Liver (tissue), 9 donors: Measurements from ENCODE around the gene IGSF22. TPM values are rescaled to one million over a fixed set of nuclear protein-coding genes. Genes with fewer than 3 reads are reported as not detected.
"Not testable (repeated sequence)": the region's sequence is repeated elsewhere in the genome, so short reads cannot be mapped to it uniquely, and the experiment has no call there.

ENCODE experiments used
- DNase-seq: peaks from one replicate; pipeline ENCODE4 v3.0.0-alpha.2; 2017; ENCODE audit warnings: low spot score
- H3K27ac ChIP-seq, 2 donors: one replicate each; pipeline ENCODE4 v1.7.0; 2013; ENCODE audit warnings: inconsistent platforms in 2 of 2, low read length in 2 of 2, control low read depth in 1 of 2, low read depth in 1 of 2, mild to moderate bottlenecking in 1 of 2
- H3K27me3 ChIP-seq, 4 donors: one replicate each; pipeline versions ENCODE4 v1.6.1 to v1.7.0; 2013; ENCODE audit warnings: low read length in 3 of 4, inconsistent platforms in 1 of 4, mild to moderate bottlenecking in 1 of 4, moderate library complexity in 1 of 4; ENCODE audit not compliant: control insufficient read depth in 4 of 4, insufficient read depth in 4 of 4
- H3K36me3 ChIP-seq, 4 donors: one replicate each; pipeline versions ENCODE4 v1.6.1 to v1.7.0; 2013; ENCODE audit warnings: low read length in 3 of 4, mild to moderate bottlenecking in 3 of 4, low read depth in 1 of 4, moderate library complexity in 1 of 4; ENCODE audit not compliant: control insufficient read depth in 4 of 4, insufficient read depth in 3 of 4
- H3K4me1 ChIP-seq, 4 donors: one replicate each; pipeline versions ENCODE4 v1.6.1 to v1.7.0; 2013; ENCODE audit warnings: low read length in 3 of 4, mild to moderate bottlenecking in 3 of 4, moderate library complexity in 1 of 4; ENCODE audit not compliant: control insufficient read depth in 4 of 4, insufficient read depth in 4 of 4
- H3K4me3 ChIP-seq, 3 donors: one replicate each; pipeline versions ENCODE4 v1.6.1 to v1.7.0; 2013; ENCODE audit warnings: low read length in 3 of 3, control low read depth in 1 of 3, low read depth in 1 of 3, mild to moderate bottlenecking in 1 of 3
- H3K9ac ChIP-seq, 2 donors: one replicate each; pipeline ENCODE4 v1.7.0; 2013; ENCODE audit warnings: low read length in 2 of 2, mild to moderate bottlenecking in 2 of 2, moderate library complexity in 2 of 2, control low read depth in 1 of 2, low read depth in 1 of 2
- H3K9me3 ChIP-seq, 4 donors: one replicate each; pipeline versions ENCODE4 v1.6.1 to v1.7.0; 2013; ENCODE audit warnings: low read length in 3 of 4; ENCODE audit not compliant: control insufficient read depth in 4 of 4
- ATF3 ChIP-seq: IDR thresholded peaks from 2 replicates; pipeline ENCODE4 v1.6.1; 2016; ENCODE audit warnings: antibody characterized with exemption
- EGR1 ChIP-seq, 2 donors: IDR thresholded peaks; 2 replicates each; pipeline ENCODE4 v1.6.1; 2016 to 2018; ENCODE audit warnings: antibody characterized with exemption in 2 of 2, low read depth in 2 of 2
- FOXA1 ChIP-seq: IDR thresholded peaks from 2 replicates; pipeline ENCODE4 v1.6.1; 2016; ENCODE audit warnings: antibody characterized with exemption
- FOXA2 ChIP-seq: IDR thresholded peaks from 2 replicates; pipeline ENCODE4 v1.6.1; 2016; ENCODE audit warnings: antibody characterized with exemption
- GABPA ChIP-seq, 2 donors: IDR thresholded peaks in 1 of 2; conservative IDR thresholded peaks in 1 of 2; 2 replicates each; pipeline ENCODE4 v1.6.1; 2016; ENCODE audit warnings: antibody characterized with exemption in 2 of 2, mild to moderate bottlenecking in 1 of 2, moderate library complexity in 1 of 2
- HNF4A ChIP-seq, 2 donors: conservative IDR thresholded peaks; 2 replicates each; pipeline ENCODE4 v1.6.1; 2016; ENCODE audit warnings: antibody characterized with exemption in 2 of 2, mild to moderate bottlenecking in 2 of 2
- HNF4G ChIP-seq: IDR thresholded peaks from 2 replicates; pipeline ENCODE4 v1.6.1; 2016; ENCODE audit warnings: antibody characterized with exemption
- JUND ChIP-seq, 2 donors: IDR thresholded peaks; 2 replicates each; pipeline ENCODE4 v1.6.1; 2016; ENCODE audit warnings: antibody characterized with exemption in 2 of 2
- NR2F2 ChIP-seq: IDR thresholded peaks from 2 replicates; pipeline ENCODE4 v1.6.1; 2016; ENCODE audit warnings: antibody characterized with exemption
- RAD21 ChIP-seq, 2 donors: IDR thresholded peaks; 2 replicates each; pipeline ENCODE4 v1.6.1; 2016; ENCODE audit warnings: antibody characterized with exemption in 2 of 2, mild to moderate bottlenecking in 2 of 2
- REST ChIP-seq: IDR thresholded peaks from 2 replicates; pipeline ENCODE4 v1.6.1; 2016; ENCODE audit warnings: antibody characterized with exemption, mild to moderate bottlenecking
- RXRA ChIP-seq, 2 donors: IDR thresholded peaks; 2 replicates each; pipeline ENCODE4 v1.6.1; 2017 to 2018; ENCODE audit warnings: antibody characterized with exemption in 2 of 2, mild to moderate bottlenecking in 1 of 2
- SP1 ChIP-seq: IDR thresholded peaks from 2 replicates; pipeline ENCODE4 v1.6.1; 2018; ENCODE audit warnings: antibody characterized with exemption, mild to moderate bottlenecking
- TAF1 ChIP-seq: conservative IDR thresholded peaks from 2 replicates; pipeline ENCODE4 v1.6.1; 2016; ENCODE audit warnings: antibody characterized with exemption, mild to moderate bottlenecking
- YY1 ChIP-seq: IDR thresholded peaks from 2 replicates; pipeline ENCODE4 v1.6.1; 2016; ENCODE audit warnings: antibody characterized with exemption, mild to moderate bottlenecking
- ZBTB33 ChIP-seq: IDR thresholded peaks from 2 replicates; pipeline ENCODE4 v1.6.1; 2016; ENCODE audit warnings: antibody characterized with exemption
- WGBS: extraction: QIAGEN DNeasy Blood & Tissue Kit; methylation state at CpG from one replicate; pipeline ENCODE4 v1.1.7; 2013; 5-methylcytosine and 5-hydroxymethylcytosine counted together
- polyA plus RNA-seq, 2 donors: library from polyadenylated mRNA; stranded (reverse) in 1 of 2; unstranded in 1 of 2; fragments of 200-250 nt in 1 of 2; fragments of >200 nt in 1 of 2; fragmentation: Nextera tagmentation in 1 of 2; extraction: Ambion mirVana in 1 of 2; gene quantifications; one replicate each; pipeline versions ENCODE4 v1.2.1 to v1.2.3, GENCODE V29; 2013 to 2015
- total RNA-seq, 2 donors: library from RNA; depleted of rRNA; stranded (reverse); fragments of >200 nt; gene quantifications; one replicate each; pipeline ENCODE4 v1.2.3, GENCODE V29; 2014
- TF ChIP-seq, protein P1 (sequence below): IDR thresholded peaks from 2 replicates; pipeline ENCODE4 v1.6.1; 2016; ENCODE audit warnings: antibody characterized with exemption
- TF ChIP-seq, protein P2 (sequence below): fragments of 150-350 bp; IDR thresholded peaks from 2 replicates; pipeline ENCODE4 v1.5.1; 2017; ENCODE audit warnings: improper control_type of control experiment, low read depth, low read length; ENCODE audit not compliant: missing input control
- donor health status: healthy.
- donor health status: healthy.
- donor health status: healthy.
- donor health status: healthy.
- donor health status: healthy.

The IGSF22 gene
- total and polyA plus RNA-seq, 4 donors: 0.12 to 0.26 TPM; not detected in 2

DNA sequence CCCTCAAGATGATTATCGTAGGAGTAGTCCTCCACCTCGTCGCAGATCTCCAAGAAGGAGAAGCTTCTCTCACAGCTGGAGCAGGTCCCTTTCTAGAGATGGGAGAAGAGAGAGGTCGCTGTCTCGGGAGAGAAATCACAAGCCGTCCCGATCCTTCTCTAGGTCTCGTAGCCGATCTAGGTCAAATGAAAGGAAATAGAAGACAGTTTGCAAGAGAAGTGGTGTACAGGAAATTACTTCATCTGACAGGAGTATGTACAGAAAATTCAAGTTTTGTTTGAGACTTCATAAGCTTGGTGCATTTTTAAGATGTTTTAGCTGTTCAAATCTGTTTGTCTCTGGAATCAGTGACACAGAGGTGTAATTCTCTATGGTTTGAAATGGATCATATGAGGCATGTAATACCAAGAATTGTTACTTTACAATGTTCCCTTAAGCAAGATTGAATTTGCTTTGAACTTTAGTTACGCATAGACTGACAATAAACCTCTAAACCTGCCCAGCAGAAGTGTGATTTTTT lies 60.6 kb downstream of the IGSF22 start:
- not testable (repeated sequence) for DNase-seq, H3K9me3 ChIP-seq, H3K9ac ChIP-seq, H3K4me3 ChIP-seq, H3K27ac ChIP-seq, H3K4me1 ChIP-seq, H3K27me3 ChIP-seq, H3K36me3 ChIP-seq
- 85% methylated on average over 10 of the region's 10 CpGs for WGBS

DNA sequence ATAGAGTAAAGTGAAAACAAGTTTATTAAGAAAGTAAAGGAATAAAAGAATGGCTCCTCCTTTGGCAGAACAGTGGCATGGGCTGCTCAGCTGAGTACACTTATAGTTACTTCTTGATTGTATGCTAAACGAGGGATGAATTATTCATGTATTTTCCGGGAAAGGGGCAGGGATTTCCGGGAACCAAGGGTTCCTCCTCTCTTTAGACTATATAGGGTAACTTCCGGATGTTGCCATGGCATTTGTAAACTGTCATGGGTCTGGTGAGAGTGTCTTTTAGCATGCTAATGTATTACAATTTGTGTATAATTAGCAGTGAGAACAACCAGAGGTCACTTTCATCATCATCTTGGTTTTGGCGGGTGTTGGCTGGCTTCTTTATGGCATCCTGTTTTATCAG lies 68.3 kb downstream of the IGSF22 start:
- no peaks in the 10 kb centered on the region for H3K36me3 ChIP-seq
- H3K27ac ChIP-seq: no peak overlapping the region
- TF ChIP-seq NR2F2: no peak
- TF ChIP-seq, protein P1, sequence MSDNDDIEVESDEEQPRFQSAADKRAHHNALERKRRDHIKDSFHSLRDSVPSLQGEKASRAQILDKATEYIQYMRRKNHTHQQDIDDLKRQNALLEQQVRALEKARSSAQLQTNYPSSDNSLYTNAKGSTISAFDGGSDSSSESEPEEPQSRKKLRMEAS: no peak
- TF ChIP-seq JUND (IDR thresholded peaks at IDR 0.05): no peak
- no peak for TF ChIP-seq YY1
- TF ChIP-seq RAD21 (IDR thresholded peaks at IDR 0.05): no peak
- no peak for TF ChIP-seq SP1
- no peak for TF ChIP-seq HNF4A (conservative IDR thresholded peaks at IDR 0.05)
- no peak for TF ChIP-seq RXRA (IDR thresholded peaks at IDR 0.05)
- no peak for TF ChIP-seq HNF4G
- TF ChIP-seq ZBTB33: no peak
- TF ChIP-seq TAF1: no peak
- TF ChIP-seq ATF3: no peak
- no peak for TF ChIP-seq FOXA2
- TF ChIP-seq FOXA1: no peak
- no peak for TF ChIP-seq EGR1 (IDR thresholded peaks at IDR 0.05; ENCODE audit: low read depth in 2 of 2)
- no peak for TF ChIP-seq GABPA (IDR thresholded peaks at IDR 0.05 in 1 of 2, conservative IDR thresholded peaks at IDR 0.05 in 1 of 2)
- TF ChIP-seq REST: no peak
- TF ChIP-seq, protein P2, sequence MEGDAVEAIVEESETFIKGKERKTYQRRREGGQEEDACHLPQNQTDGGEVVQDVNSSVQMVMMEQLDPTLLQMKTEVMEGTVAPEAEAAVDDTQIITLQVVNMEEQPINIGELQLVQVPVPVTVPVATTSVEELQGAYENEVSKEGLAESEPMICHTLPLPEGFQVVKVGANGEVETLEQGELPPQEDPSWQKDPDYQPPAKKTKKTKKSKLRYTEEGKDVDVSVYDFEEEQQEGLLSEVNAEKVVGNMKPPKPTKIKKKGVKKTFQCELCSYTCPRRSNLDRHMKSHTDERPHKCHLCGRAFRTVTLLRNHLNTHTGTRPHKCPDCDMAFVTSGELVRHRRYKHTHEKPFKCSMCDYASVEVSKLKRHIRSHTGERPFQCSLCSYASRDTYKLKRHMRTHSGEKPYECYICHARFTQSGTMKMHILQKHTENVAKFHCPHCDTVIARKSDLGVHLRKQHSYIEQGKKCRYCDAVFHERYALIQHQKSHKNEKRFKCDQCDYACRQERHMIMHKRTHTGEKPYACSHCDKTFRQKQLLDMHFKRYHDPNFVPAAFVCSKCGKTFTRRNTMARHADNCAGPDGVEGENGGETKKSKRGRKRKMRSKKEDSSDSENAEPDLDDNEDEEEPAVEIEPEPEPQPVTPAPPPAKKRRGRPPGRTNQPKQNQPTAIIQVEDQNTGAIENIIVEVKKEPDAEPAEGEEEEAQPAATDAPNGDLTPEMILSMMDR: no peak
- no peaks in the 10 kb centered on the region for H3K27me3 ChIP-seq
- H3K9ac ChIP-seq: no peak overlapping the region
- WGBS: 84% methylated on average over 5 of the region's 5 CpGs
- DNase-seq: no peak
- H3K4me3 ChIP-seq: no peak overlapping the region
- no peaks in the 10 kb centered on the region for H3K9me3 ChIP-seq
- no peaks in the 10 kb centered on the region for H3K4me1 ChIP-seq

Other genes with a start within 250 kb of the IGSF22 start
- gene TSG101, start 199.2 kb downstream of the IGSF22 start, total RNA-seq: 10 to 100 TPM; 41.1 to 53.1 TPM
- 10 to 100 TPM; 29.7 to 34.6 TPM for gene TSG101, start 199.2 kb downstream of the IGSF22 start, polyA plus RNA-seq
- gene UEVLD, start 137.5 kb downstream of the IGSF22 start, total RNA-seq: 10 to 100 TPM in 1 of 2 donors, 1 to 10 TPM in 1; 7.7 to 15.5 TPM
- 1 to 10 TPM; 5.7 TPM for gene UEVLD, start 137.5 kb downstream of the IGSF22 start, polyA plus RNA-seq
- under 1 TPM in 1 of 2 donors, not detected in 1; 0.08 TPM for gene MISFA, start 126.4 kb downstream of the IGSF22 start, total RNA-seq
- gene MISFA, start 126.4 kb downstream of the IGSF22 start, polyA plus RNA-seq: under 1 TPM; 0.05 to 0.82 TPM
- gene SPTY2D1, start 91.8 kb downstream of the IGSF22 start, total RNA-seq: 10 to 100 TPM in 1 of 2 donors, 1 to 10 TPM in 1; 9.9 to 11.8 TPM
- gene SPTY2D1, start 91.8 kb downstream of the IGSF22 start, polyA plus RNA-seq: 1 to 10 TPM; 3.0 to 4.7 TPM
- gene TMEM86A, start 27.4 kb downstream of the IGSF22 start, total RNA-seq: 1 to 10 TPM; 2.0 to 2.7 TPM
- gene TMEM86A, start 27.4 kb downstream of the IGSF22 start, polyA plus RNA-seq: 1 to 10 TPM; 1.8 to 2.1 TPM
- not detected for gene PTPN5, start 65.6 kb upstream of the IGSF22 start, total RNA-seq
- gene PTPN5, start 65.6 kb upstream of the IGSF22 start, polyA plus RNA-seq: not detected
- not detected for gene MRGPRX1, start 213.2 kb upstream of the IGSF22 start, total RNA-seq
- not detected for gene MRGPRX1, start 213.2 kb upstream of the IGSF22 start, polyA plus RNA-seq